Stomach (tissue), 4 donors: ENCODE results near the gene WIZ.
A peak's percentile ranks its signal among the peaks of the same experiment; 100 is the strongest.

Experiments used
- POLR2A ChIP-seq, 4 donors: fragments of 450-650 bp; IDR thresholded peaks; one replicate each; pipeline ENCODE4 v1.6.1; 2016; ENCODE audit warnings: antibody characterized with exemption in 4 of 4, control low read depth in 2 of 4, mild to moderate bottlenecking in 1 of 4, moderate library complexity in 1 of 4
- POLR2AphosphoS5 ChIP-seq, 3 donors: sonication (generic); formaldehyde crosslinking; IDR thresholded peaks; one replicate each; pipeline ENCODE4 v1.6.1; 2016; ENCODE audit warnings: antibody characterized with exemption in 3 of 3
- TF ChIP-seq, protein P1 (sequence below), 7 experiments: fragments of 450-650 bp in 4 of 7; fragments of 200-600 bp in 3 of 7; sonication (generic) in 3 of 7; IDR thresholded peaks; one replicate each; pipeline ENCODE4 v1.5.1; 2016 to 2019; ENCODE audit warnings: antibody characterized with exemption in 7 of 7, control low read depth in 2 of 7, mild to moderate bottlenecking in 1 of 7

DNA sequence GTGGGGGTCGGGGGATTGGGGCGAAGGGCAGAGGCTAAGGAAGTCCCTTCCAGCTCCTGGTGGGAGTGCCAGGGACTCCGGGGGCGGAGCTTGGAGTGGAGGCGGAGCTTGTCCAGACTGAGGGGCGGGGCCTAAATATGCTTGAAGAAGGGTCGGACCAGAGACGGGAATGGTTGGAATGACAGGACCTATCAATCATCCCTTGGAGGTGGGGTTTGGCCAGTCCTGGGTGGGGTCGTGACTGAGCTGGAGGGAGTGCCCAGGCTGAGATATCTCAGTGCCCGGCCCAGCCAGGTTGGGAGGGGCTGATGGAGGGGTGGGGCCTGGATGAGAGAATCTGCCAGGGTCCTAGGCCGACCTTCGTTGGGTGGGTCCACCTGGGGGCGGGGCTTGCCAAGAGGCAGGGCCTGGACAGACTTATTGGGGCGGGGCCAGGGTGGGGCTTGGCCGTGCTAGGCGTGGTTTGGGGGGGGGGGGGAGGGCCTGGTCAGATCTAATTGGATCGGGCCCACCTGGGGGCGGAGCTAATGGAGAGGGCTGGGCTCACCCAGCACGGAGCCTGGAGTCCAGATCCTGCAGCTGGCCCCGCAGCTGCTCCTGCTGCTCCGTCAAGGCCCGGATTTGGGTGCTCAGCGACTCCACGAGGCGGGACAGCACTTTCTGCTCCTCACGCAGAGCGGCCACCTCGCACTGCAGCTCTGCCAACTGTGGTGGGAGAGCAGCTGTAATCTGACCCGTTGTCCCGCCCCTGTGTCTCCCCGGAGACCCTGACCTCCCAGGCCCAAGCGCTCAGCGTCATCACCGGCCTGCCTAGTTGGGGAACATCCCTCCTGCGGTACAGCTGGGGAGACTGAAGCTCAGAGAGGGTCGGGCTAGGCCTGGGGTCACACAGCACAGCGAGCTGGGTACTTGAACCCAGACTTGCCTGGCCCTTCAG is 2.6 kb upstream of the WIZ start:
- TF ChIP-seq, protein P1, sequence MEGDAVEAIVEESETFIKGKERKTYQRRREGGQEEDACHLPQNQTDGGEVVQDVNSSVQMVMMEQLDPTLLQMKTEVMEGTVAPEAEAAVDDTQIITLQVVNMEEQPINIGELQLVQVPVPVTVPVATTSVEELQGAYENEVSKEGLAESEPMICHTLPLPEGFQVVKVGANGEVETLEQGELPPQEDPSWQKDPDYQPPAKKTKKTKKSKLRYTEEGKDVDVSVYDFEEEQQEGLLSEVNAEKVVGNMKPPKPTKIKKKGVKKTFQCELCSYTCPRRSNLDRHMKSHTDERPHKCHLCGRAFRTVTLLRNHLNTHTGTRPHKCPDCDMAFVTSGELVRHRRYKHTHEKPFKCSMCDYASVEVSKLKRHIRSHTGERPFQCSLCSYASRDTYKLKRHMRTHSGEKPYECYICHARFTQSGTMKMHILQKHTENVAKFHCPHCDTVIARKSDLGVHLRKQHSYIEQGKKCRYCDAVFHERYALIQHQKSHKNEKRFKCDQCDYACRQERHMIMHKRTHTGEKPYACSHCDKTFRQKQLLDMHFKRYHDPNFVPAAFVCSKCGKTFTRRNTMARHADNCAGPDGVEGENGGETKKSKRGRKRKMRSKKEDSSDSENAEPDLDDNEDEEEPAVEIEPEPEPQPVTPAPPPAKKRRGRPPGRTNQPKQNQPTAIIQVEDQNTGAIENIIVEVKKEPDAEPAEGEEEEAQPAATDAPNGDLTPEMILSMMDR (IDR thresholded peaks at IDR 0.05), result no peak
- TF ChIP-seq POLR2A (IDR thresholded peaks at IDR 0.05), result no peak
- TF ChIP-seq POLR2AphosphoS5 (IDR thresholded peaks at IDR 0.05), result peak; percentile 56 to 88 (median 64)
